GM10266 (cell line): Measurements from ENCODE around the gene TTLL13.

Source experiments
- DNase-seq: peaks from one replicate; pipeline ENCODE4 v3.0.0; 2012; ENCODE audit errors: extremely low spot score
- CTCF ChIP-seq: IDR thresholded peaks from 2 replicates; pipeline ENCODE4 v1.5.1; 2012; ENCODE audit warnings: mild to moderate bottlenecking, low read depth; ENCODE audit not compliant: control insufficient read depth, insufficient read depth; ENCODE audit errors: missing control alignments

TTLL13 gene

DNA sequence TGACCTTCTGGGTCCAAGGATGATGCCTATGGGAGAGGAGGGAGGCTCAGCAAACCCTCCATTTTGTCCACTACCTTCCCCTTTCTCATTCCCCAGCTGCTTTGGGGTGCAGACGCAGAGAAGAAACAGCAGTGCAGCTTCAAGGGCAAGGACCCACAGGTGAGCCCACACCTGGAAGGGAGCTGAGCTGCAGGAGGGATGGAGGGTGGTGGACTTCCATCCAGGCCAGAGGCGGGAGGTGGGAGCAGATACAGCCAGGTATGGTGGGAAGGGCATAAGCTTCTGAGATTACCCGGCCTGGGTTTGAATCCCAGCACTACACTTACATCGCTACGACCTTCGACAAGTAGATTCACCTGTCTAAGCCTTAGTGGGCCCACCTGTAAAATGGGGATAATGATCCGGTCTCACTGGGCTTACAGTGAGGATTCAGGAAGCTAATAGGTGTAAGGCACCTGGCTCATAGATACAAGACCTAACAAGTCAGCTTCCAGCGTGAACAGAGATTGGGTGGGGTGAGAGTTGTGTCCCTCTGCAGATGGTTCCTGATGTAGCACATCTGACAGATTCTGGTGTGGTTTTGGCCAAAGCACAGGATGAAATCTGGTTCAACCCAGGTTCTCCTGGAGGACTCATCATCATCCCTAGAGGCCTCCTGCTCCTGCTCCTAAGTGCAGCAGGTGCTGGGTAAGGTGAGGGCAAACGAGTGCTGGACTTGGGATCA, 31.5 kb upstream of the TTLL13 start:
- no peak for TF ChIP-seq CTCF
- no peak for DNase-seq

- TF ChIP-seq CTCF: peak; percentile 56
- DNase-seq: peak; percentile 62
Observed at GRCh38 chr15:90219421-90220141, 29.8 kb upstream of the TTLL13 start.

GRCh38 chr15:90221246-90221900, 28.0 kb upstream of the TTLL13 start:
- DNase-seq: peak; percentile 73
- peak; percentile 74 for TF ChIP-seq CTCF

GRCh38 chr15:90222547-90222946, 26.8 kb upstream of the TTLL13 start:
- no peak for TF ChIP-seq CTCF

GRCh38 chr15:90223441-90224165, 25.8 kb upstream of the TTLL13 start:
- DNase-seq: no peak
- TF ChIP-seq CTCF: no peak

More at GRCh38 chr15:90222547-90222946, 26.8 kb upstream of the TTLL13 start:
- DNase-seq: no peak

DNA sequence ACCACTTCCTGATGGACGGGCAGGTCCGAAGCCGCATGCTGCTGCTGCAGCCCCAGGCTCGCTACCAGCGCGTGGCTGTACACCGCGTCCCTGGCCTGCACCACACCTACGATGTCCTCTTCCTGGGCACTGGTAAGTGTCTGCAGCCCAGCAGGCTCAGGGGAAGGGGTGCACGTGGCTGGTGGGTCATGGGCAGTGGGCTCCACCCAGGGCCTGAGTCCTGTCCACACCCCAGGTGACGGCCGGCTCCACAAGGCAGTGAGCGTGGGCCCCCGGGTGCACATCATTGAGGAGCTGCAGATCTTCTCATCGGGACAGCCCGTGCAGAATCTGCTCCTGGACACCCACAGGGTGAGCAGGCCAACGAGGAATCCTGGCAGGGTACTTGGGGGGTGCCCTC, 24.3 kb upstream of the TTLL13 start:
- no peak for DNase-seq
- no peak for TF ChIP-seq CTCF
